ENCODE results near the gene DTL.

Gene DTL

GRCh38 chr1:212077028-212077427 lies 41.5 kb downstream of the DTL start:
- Histone ChIP-seq H3K36me3 (ENCODE audit: low read length) (peaks cover 78% of the 10 kb centered on the region), H3K9me3 (ENCODE audit: insufficient read depth, low read length) (no peaks in the 10 kb centered on the region), H3K4me2 (ENCODE audit: low read depth, low read length, poor library complexity, severe bottlenecking) (no peak overlapping the region), H2AFZ (ENCODE audit: low read depth, low read length, severe bottlenecking) (no peak overlapping the region), H3K4me3 (ENCODE audit: insufficient read depth, low read length, poor library complexity, severe bottlenecking) (no peak overlapping the region), H3K27me3 (ENCODE audit: low read length) (no peaks in the 10 kb centered on the region), H3K79me2 (ENCODE audit: insufficient read depth, low read length) (no peaks in the 10 kb centered on the region), H3K9ac (ENCODE audit: low read length) (no peak overlapping the region), H3K9me2 (replicated peaks; ENCODE audit: insufficient read depth, low read length) (no peaks in the 10 kb centered on the region), H3F3A (ENCODE audit: insufficient read depth) (no peaks in the 10 kb centered on the region), H3K27ac (ENCODE audit: low read depth, low read length) (no peak overlapping the region), H4K20me1 (ENCODE audit: low read depth, low read length) (no peaks in the 10 kb centered on the region)
- no peak for TF ChIP-seq EZH2phosphoT487 (conservative IDR thresholded peaks at IDR 0.05; ENCODE audit: low read length)
- no peak for TF ChIP-seq CTCF (IDR thresholded peaks at IDR 0.05; ENCODE audit: insufficient read depth, low read length, poor library complexity, severe bottlenecking)

GRCh38 chr1:212078826-212079225 lies 43.3 kb downstream of the DTL start:
- no peak overlapping the region for H3K4me2 ChIP-seq (ENCODE audit: low read depth, low read length, poor library complexity, severe bottlenecking)
- H3K4me3 ChIP-seq (ENCODE audit: insufficient read depth, low read length, poor library complexity, severe bottlenecking): no peak overlapping the region
- TF ChIP-seq EZH2phosphoT487 (conservative IDR thresholded peaks at IDR 0.05; ENCODE audit: low read length) (no peak), CTCF (IDR thresholded peaks at IDR 0.05; ENCODE audit: insufficient read depth, low read length, poor library complexity, severe bottlenecking) (no peak)
- H3K36me3 ChIP-seq (ENCODE audit: low read length): peaks cover 73% of the 10 kb centered on the region
- H4K20me1 ChIP-seq (ENCODE audit: low read depth, low read length): no peaks in the 10 kb centered on the region
- no peak overlapping the region for H2AFZ ChIP-seq (ENCODE audit: low read depth, low read length, severe bottlenecking)
- H3K79me2 ChIP-seq (ENCODE audit: insufficient read depth, low read length): no peaks in the 10 kb centered on the region
- no peaks in the 10 kb centered on the region for H3K27me3 ChIP-seq (ENCODE audit: low read length)
- no peak overlapping the region for H3K9ac ChIP-seq (ENCODE audit: low read length)
- no peaks in the 10 kb centered on the region for H3K9me2 ChIP-seq (replicated peaks; ENCODE audit: insufficient read depth, low read length)
- H3K27ac ChIP-seq (ENCODE audit: low read depth, low read length): no peak overlapping the region
- no peaks in the 10 kb centered on the region for H3K9me3 ChIP-seq (ENCODE audit: insufficient read depth, low read length)
- no peaks in the 10 kb centered on the region for H3F3A ChIP-seq (ENCODE audit: insufficient read depth)

GRCh38 chr1:212082765-212083406 lies 47.3 kb downstream of the DTL start:
- Histone ChIP-seq H2AFZ (ENCODE audit: low read depth, low read length, severe bottlenecking) (no peak overlapping the region), H3K36me3 (ENCODE audit: low read length) (peaks cover 64% of the 10 kb centered on the region), H3K4me2 (ENCODE audit: low read depth, low read length, poor library complexity, severe bottlenecking) (no peak overlapping the region), H3K27ac (ENCODE audit: low read depth, low read length) (no peak overlapping the region), H3F3A (ENCODE audit: insufficient read depth) (no peaks in the 10 kb centered on the region), H4K20me1 (ENCODE audit: low read depth, low read length) (peaks cover 7% of the 10 kb centered on the region), H3K4me3 (ENCODE audit: insufficient read depth, low read length, poor library complexity, severe bottlenecking) (no peak overlapping the region), H3K9me3 (ENCODE audit: insufficient read depth, low read length) (no peaks in the 10 kb centered on the region), H3K79me2 (ENCODE audit: insufficient read depth, low read length) (0 out of 2 replicates have a peak, but pooled peaks cover 3% of the 10 kb centered on the region), H3K9me2 (replicated peaks; ENCODE audit: insufficient read depth, low read length) (no peaks in the 10 kb centered on the region), H3K27me3 (ENCODE audit: low read length) (no peaks in the 10 kb centered on the region), H3K9ac (ENCODE audit: low read length) (no peak overlapping the region)
- TF ChIP-seq CTCF (IDR thresholded peaks at IDR 0.05; ENCODE audit: insufficient read depth, low read length, poor library complexity, severe bottlenecking): no peak
- no peak for TF ChIP-seq EZH2phosphoT487 (conservative IDR thresholded peaks at IDR 0.05; ENCODE audit: low read length)

Measured in SU-DHL-6 (cell line).